Measurements from ENCODE around the gene GTF2E1.

- TF ChIP-seq SPI1 (IDR thresholded peaks at IDR 0.05; ENCODE audit: low read depth, low read length) (0 out of 2 replicates have a peak, but pooled peaks have one; percentile 24), POLR2A (IDR thresholded peaks at IDR 0.05; ENCODE audit: low read depth, low read length) (no peak)
These were observed 727 bp upstream of the GTF2E1 start for GRCh38 chr3:120741837-120742197.
